ENCODE measurements around the gene PCDHGA12.
"Not testable (repeated sequence)": the region's sequence is repeated elsewhere in the genome, so short reads cannot be mapped to it uniquely, and the experiment has no call there.

The PCDHGA12 gene

DNA sequence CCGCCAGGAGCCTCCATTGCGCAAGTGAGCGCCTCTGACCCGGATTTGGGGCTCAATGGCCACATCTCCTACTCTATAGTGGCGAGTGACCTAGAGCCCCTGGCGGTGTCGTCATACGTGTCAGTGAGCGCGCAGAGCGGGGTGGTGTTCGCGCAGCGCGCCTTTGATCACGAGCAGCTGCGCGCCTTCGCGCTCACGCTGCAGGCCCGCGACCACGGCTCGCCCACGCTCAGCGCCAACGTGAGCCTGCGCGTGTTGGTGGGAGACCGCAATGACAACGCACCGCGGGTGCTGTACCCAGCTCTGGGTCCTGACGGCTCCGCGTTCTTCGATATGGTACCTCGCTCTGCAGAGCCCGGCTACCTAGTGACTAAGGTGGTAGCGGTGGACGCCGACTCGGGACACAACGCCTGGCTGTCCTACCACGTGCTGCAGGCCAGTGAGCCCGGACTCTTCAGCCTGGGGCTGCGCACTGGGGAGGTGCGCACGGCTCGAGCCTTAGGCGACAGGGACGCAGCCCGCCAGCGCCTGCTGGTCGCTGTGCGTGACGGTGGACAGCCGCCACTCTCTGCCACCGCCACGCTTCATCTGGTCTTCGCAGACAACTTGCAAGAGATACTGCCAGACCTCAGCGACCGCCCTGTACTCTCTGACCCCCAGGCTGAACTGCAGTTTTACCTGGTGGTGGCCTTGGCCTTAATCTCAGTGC lies 20.6 kb upstream of the PCDHGA12 start:
- no peak for DNase-seq

DNA sequence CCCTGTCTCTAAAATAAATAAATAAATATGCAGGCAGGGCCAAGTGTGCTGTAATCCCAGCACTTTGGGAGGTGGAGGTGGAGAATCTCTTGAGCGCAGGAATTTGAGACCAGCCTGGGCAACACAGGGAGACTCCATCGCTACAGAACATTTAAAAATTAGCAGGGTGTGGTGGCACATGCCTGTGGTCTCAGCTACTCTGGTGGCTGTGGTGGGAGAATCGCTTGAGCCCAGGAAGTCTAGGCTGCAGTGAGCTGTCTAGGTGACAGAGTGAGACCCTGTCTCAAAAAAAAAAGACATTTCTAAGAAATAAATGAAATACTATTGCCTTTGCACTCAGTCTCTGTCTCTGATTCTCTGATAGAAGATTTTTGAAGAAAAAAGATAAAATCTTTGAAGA lies 18.7 kb upstream of the PCDHGA12 start:
- DNase-seq = no peak

DNA sequence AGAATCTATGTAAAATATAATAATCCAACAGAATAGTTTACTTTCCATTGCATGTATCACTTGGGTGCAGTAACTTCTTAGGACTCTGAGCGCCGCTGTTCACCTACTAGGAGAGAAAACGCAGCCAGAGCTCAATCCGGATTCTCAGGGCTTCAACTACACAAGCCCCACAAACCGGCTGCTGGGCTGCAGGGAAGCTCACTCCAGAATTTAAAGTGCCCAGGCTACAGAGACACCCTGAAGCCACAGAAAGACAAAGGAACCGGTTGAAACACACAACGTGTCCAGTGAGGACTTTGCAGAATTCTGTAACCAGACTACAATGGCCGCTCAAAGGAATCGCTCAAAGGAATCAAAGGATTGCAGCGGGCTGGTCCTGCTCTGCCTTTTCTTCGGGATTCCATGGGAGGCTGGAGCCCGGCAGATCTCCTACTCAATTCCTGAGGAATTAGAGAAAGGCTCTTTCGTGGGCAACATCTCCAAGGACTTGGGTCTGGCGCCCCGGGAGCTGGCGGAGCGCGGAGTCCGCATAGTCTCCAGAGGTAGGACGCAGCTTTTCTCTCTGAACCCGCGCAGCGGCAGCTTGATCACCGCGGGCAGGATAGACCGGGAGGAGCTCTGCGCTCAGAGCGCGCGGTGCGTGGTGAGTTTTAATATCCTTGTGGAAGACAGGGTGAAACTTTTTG lies 17.3 kb upstream of the PCDHGA12 start, which contains the start of gene PCDHGA10:
Gene PCDHGA10, plus strand, starts transcription at position 134 of the 686 bp plus-strand sequence. Its CDS starts 189 bp downstream, at position 323.
- peak; percentile 5 for DNase-seq

DNA sequence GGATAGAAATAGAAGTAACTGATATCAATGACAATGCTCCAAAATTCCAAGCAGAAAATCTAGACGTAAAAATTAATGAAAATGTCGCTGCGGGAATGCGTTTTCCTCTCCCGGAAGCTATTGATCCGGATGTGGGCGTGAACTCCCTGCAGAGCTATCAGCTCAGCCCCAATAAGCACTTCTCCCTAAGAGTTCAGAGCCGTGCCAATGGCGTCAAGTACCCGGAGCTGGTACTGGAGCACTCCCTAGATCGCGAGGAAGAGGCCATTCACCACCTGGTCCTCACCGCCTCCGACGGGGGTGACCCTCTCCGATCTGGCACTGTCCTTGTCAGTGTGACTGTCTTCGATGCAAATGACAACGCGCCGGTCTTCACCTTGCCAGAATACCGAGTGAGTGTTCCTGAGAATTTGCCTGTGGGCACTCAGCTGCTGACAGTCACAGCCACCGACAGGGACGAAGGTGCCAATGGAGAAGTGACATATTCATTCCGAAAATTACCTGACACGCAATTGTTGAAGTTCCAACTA lies 16.7 kb upstream of the PCDHGA12 start:
- no peak for DNase-seq

DNA sequence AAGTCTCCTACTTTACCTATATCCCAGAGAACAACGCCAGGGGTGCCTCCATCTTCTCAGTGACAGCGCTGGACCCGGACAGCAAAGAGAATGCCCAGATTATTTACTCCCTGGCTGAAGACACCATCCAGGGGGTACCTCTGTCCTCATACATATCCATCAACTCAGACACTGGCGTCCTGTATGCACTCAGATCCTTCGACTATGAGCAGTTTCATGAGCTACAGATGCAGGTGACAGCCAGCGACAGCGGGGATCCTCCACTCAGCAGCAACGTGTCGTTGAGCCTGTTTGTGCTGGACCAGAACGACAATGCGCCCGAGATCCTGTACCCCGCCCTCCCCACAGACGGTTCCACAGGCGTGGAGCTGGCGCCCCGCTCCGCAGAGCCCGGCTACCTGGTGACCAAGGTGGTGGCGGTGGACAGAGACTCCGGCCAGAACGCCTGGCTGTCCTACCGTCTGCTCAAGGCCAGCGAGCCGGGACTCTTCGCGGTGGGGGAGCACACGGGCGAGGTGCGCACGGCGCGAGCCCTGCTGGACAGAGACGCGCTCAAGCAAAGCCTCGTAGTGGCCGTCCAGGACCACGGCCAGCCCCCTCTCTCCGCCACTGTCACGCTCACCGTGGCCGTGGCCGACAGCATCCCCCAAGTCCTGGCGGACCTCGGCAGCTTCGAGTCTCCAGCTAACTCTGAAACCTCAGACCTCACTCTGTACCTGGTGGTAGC lies 15.6 kb upstream of the PCDHGA12 start:
- not testable (repeated sequence) for DNase-seq

DNA sequence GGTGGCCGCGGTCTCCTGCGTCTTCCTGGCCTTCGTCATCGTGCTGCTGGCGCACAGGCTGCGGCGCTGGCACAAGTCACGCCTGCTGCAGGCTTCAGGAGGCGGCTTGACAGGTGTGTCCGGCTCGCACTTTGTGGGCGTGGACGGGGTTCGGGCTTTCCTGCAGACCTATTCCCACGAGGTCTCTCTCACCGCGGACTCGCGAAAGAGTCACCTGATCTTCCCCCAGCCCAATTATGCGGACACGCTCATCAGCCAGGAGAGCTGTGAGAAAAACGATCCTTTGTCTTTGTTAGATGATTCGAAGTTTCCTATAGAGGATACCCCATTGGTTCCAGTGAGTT lies 15.1 kb upstream of the PCDHGA12 start:
- not testable (repeated sequence) for DNase-seq

DNA sequence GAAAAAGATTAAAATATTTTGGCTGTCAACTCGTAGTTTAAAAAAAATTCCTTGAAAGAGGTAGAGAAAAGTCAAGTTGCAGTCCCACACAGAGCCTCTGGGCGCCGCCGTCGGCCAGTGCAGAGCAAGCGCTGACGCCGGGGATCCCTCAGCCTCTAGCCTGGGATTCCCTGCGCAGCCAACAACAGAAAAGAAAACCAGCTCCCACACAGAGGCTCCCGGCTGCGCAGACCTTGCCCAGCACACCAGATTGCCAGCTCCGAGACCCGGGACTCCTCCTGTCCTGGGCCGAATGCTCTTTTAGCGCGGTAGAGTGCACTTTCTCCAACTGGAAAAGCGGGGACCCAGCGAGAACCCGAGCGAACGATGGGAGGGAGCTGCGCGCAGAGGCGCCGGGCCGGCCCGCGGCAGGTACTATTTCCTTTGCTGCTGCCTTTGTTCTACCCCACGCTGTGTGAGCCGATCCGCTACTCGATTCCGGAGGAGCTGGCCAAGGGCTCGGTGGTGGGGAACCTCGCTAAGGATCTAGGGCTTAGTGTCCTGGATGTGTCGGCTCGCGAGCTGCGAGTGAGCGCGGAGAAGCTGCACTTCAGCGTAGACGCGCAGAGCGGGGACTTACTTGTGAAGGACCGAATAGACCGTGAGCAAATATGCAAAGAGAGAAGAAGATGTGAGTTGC lies 12.7 kb upstream of the PCDHGA12 start, which contains the start of gene PCDHGB7:
Gene PCDHGB7, plus strand, starts transcription at position 184 of the 679 bp plus-strand sequence. Its CDS starts 183 bp downstream, at position 367.
- not testable (repeated sequence) for DNase-seq

DNA sequence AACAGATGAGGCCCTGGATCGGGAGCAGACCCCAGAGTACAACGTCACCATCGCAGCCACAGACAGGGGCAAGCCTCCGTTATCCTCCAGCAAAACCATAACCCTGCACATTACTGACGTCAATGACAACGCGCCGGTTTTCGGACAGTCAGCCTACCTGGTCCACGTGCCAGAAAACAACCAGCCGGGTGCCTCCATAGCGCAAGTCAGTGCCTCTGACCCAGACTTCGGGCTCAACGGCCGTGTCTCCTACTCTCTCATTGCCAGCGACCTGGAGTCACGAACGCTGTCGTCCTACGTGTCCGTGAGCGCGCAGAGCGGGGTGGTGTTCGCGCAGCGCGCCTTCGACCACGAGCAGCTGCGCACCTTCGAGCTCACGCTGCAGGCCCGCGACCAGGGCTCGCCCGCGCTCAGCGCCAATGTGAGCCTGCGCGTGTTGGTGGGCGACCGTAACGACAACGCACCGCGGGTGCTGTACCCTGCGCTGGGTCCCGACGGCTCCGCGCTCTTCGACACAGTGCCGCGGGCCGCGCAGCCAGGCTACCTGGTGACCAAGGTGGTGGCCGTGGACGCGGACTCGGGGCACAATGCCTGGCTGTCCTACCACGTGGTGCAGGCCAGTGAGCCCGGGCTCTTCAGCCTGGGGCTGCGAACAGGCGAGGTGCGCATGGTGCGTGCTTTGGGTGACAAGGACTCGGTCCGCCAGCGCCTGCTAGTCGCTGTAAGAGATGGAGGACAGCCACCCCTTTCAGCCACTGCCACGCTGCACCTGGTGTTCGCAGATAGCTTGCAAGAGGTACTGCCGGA lies 11.0 kb upstream of the PCDHGA12 start:
- no peak for DNase-seq

DNA sequence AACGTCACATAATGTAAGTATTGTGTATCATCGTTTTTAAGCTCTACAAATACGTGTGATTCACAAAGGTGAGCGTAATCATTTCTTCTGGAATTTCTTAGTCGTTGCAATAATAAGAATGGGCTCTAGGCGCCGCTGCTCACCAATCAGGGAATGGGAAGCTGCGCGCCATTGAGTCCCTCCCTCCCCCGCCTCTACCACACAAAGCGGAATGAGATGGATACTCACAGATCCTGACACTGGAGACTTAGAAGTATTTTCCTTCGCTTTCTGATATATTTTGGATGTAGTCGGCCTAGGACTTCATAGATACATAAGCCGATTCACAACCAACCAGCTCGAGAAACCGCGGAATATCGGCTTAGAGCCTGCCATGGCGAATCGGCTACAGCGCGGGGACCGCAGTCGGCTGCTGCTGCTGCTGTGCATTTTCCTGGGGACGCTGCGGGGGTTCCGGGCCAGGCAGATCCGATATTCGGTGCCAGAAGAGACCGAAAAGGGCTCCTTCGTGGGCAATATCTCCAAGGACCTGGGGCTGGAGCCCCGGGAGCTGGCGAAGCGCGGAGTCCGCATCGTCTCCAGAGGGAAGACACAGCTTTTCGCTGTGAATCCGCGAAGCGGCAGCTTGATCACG lies 9.3 kb upstream of the PCDHGA12 start, which contains the start of gene PCDHGA11:
Gene PCDHGA11, plus strand, starts transcription at position 197 of the 634 bp plus-strand sequence. Its CDS starts 177 bp downstream, at position 374.
- DNase-seq = no peak

DNA sequence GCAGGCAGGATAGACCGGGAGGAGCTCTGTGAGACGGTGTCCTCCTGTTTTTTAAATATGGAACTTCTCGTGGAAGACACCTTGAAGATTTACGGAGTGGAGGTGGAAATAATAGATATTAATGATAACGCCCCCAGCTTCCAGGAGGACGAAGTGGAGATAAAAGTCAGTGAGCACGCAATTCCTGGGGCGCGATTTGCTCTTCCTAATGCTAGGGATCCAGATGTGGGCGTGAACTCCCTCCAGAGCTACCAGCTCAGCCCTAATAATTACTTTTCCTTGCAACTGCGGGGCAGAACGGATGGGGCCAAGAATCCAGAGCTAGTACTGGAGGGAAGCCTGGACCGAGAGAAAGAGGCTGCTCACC lies 8.8 kb upstream of the PCDHGA12 start:
- DNase-seq = no peak

DNA sequence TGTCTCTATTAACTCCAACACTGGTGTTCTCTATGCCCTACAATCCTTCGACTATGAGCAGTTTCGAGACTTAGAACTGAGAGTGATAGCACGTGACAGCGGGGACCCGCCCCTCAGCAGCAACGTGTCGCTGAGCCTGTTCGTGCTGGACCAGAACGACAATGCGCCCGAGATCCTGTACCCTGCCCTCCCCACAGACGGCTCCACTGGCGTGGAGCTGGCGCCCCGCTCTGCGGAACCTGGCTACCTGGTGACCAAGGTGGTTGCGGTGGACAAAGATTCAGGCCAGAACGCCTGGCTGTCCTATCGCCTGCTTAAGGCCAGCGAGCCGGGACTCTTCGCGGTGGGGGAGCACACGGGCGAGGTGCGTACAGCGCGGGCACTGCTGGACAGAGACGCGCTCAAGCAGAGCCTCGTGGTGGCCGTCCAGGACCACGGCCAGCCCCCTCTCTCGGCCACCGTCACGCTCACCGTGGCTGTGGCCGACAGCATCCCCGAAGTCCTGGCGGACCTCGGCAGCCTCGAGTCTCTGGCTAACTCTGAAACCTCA lies 7.5 kb upstream of the PCDHGA12 start:
- no peak for DNase-seq

DNA sequence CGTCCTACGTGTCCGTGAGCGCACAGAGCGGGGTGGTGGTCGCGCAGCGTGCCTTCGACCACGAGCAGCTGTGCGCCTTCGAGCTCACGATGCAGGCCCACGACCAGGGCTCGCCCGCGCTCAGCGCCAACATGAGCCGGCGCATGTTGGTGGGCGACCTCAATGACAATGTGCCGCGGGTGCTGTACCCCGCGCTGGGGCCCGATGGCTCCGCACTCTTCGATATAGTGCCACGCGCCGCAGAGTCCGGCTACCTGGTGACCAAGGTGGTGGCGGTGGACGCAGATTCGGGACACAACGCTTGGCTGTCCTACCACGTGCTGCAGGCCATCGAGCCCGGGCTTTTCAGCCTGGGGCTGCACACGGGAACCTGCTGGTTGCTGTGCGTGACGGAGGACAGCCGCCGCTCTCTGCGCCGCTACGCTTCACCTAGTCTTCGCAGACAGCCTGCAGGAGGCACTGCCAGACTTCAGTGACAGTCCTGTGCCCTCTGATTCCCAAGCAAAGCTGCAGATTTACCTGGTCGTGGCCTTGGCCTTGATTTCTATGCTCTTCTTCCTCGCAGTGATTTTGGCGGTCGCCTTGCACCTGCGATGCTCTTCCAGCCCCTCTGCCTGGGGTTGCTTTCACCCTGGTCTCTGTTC lies 2.4 kb upstream of the PCDHGA12 start:
- no peak for DNase-seq

DNA sequence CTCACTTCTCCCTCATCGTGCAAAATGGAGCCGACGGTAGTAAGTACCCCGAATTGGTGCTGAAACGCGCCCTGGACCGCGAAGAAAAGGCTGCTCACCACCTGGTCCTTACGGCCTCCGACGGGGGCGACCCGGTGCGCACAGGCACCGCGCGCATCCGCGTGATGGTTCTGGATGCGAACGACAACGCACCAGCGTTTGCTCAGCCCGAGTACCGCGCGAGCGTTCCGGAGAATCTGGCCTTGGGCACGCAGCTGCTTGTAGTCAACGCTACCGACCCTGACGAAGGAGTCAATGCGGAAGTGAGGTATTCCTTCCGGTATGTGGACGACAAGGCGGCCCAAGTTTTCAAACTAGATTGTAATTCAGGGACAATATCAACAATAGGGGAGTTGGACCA lies 979 bp downstream of the PCDHGA12 start:
- no peak for DNase-seq

DNA sequence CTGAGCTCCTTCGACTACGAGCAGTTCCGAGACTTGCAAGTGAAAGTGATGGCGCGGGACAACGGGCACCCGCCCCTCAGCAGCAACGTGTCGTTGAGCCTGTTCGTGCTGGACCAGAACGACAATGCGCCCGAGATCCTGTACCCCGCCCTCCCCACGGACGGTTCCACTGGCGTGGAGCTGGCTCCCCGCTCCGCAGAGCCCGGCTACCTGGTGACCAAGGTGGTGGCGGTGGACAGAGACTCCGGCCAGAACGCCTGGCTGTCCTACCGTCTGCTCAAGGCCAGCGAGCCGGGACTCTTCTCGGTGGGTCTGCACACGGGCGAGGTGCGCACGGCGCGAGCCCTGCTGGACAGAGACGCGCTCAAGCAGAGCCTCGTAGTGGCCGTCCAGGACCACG lies 2.0 kb downstream of the PCDHGA12 start:
- DNase-seq = not testable (repeated sequence)

DNA sequence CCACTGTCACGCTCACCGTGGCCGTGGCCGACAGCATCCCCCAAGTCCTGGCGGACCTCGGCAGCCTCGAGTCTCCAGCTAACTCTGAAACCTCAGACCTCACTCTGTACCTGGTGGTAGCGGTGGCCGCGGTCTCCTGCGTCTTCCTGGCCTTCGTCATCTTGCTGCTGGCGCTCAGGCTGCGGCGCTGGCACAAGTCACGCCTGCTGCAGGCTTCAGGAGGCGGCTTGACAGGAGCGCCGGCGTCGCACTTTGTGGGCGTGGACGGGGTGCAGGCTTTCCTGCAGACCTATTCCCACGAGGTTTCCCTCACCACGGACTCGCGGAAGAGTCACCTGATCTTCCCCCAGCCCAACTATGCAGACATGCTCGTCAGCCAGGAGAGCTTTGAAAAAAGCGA lies 2.4 kb downstream of the PCDHGA12 start:
- not testable (repeated sequence) for DNase-seq

DNA sequence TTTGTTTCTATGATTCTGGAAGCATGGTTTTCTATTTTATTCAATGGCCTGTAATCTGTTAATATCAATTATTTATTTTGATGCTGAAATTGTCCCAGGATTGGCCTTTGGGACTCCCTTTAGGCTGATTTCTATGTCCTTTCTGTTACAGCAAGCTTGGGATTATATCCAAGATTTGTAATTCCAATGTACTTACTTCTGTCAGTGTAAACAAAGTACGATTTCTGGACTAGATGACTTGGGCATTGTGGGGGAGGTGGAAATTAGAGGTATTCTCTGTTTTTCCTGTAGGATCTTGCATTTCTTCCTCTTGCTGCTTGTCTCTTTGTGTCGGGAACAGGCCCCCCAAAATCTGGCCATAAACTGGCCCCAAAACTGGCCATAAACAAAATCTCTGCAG lies 3.7 kb downstream of the PCDHGA12 start:
- DNase-seq = no peak

DNA sequence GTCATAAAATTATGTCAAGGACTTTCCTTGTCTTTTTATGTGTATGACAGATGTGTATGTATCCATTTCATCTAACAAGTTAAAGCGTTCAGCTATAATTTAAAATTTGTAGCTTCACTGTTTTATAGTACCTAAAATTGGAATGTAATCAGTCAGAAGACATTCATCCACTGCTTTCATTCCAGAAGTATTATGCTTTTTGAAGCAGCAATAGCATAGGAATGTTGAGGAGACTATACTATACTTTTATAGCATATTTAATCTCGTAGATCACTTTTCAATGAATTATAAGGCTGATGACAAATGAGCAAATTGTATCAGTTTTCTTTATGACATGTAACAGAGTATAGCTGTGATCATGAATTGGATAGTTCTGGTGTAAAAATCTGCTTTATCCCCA lies 6.9 kb downstream of the PCDHGA12 start:
- no peak for DNase-seq

DNA sequence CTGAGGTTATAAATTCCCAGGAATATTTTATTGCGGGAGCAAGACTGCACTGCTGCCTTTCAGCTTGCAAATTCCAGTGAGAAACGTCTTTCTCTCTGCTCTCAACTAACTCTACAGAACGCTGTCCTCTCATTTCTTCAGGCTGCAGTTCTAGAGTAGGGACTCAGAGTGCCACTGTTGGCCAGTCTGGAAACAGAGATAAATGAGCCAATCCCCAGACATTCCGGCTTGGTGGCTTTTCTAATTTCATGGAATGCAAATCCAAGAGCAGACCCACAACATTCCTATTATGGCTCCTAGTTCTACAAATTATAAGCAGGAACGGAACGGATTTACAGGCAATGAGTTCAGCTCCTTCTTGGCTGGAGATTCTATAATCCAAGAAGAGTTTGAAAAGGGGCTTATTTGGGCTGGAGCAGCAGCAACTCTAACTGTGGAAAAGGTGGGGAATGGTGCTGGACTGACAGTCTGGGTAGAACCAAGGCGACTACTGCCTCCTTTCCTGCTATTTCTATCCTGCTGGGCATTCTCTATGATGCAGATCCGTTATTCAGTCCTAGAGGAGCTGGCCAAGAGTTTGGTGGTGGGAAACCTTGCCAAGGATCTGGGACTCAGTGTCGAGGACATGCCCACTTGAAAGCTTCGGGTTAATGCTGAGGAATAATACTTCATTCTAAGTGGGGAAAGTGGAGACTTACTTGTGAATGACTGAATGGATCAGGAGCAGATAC lies 9.3 kb downstream of the PCDHGA12 start:
- DNase-seq = no peak

DNA sequence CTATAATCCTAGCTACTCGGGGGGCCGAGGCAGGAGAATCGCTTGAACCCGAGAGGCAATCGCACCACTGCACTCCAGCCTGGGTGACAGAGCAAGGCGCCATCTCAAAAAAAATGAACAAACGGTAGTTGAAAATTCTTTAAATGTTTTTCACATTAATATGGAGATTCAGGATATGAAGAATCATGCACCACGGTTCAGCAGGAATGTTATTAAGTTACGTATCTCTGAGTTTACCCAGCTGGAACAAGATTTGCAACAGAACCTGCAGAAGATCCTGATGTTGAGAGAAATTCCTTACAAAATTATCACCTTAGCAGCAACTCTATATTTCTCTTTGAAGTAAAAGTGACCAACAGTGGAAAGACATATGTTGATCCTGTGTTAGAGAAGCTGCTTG lies 10.0 kb downstream of the PCDHGA12 start:
- no peak for DNase-seq

Data from KG1 (cell line).